ENCODE results near the gene RSRC1.
A peak's percentile ranks its signal among the peaks of the same experiment; 100 is the strongest.
"Not testable (repeated sequence)": the region's sequence is repeated elsewhere in the genome, so short reads cannot be mapped to it uniquely, and the experiment has no call there.

RSRC1 gene

DNA sequence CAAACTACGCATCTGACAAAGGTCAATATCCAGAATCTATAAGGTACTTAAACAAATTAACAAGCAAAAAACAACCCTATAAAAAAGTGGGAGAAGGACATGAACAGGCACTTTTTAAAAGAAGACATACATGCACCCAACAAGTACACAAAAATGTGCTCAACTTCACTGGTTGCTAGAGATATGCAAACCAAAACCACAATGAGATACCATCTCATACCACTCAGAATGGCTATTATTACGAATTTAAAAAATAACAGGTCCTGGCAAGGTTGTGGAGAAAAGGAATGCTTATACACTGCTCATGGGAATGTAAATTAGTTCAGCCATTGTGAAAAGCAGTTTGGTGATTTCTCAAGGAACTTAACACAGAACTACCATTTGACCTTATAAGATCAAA lies 285.5 kb downstream of the RSRC1 start:
- no peak for DNase-seq
- H3K27me3 Mint-ChIP-seq: no peaks in the 10 kb centered on the region
- H3K27ac Mint-ChIP-seq: no peak overlapping the region

DNA sequence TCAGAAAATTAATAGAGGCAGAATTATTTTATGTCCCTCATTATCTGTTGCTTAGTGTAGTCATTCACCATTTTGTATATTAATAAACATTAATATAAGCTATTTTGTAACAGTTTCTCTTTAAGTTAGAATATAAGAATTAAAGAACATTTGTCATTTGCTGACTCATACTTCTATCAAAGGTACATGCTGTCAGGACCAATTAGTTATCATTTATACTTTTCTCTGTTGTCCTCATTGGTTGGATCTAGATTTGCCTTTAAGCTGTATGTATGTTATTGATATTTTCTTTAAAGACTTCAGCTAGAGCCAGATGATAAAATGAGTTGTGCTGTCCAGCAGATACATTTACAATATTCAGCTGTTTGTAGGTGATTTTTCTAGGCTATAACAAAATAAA lies 292.7 kb downstream of the RSRC1 start:
- ATAC-seq (replicated peaks): no peak
- peak overlapping the region in 1 of 2 donors; percentile 61 for H3K27ac Mint-ChIP-seq
- no peaks in the 10 kb centered on the region for H3K9me3 Mint-ChIP-seq

More for the DNA sequence above, 285.5 kb downstream of the RSRC1 start:
- ATAC-seq (replicated peaks): no peak
- no peaks in the 10 kb centered on the region for H3K36me3 Mint-ChIP-seq (ENCODE audit: insufficient read depth)
- H3K4me3 Mint-ChIP-seq: no peak overlapping the region
- peaks cover 12 to 26% of the 10 kb centered on the region in 2 donors for H3K9me3 Mint-ChIP-seq
- no peaks in the 10 kb centered on the region for H3K4me1 Mint-ChIP-seq (ENCODE audit: low read depth in 2 of 2)

GRCh38 chr3:158403013-158403412 lies 293.1 kb downstream of the RSRC1 start:
- no peaks in the 10 kb centered on the region for H3K27me3 Mint-ChIP-seq
- H3K4me1 Mint-ChIP-seq (ENCODE audit: low read depth in 2 of 2): no peaks in the 10 kb centered on the region
- DNase-seq (no peak), ATAC-seq (replicated peaks) (no peak)
- H3K9me3 Mint-ChIP-seq: no peaks in the 10 kb centered on the region
- H3K36me3 Mint-ChIP-seq (ENCODE audit: insufficient read depth): no peaks in the 10 kb centered on the region
- H3K27ac Mint-ChIP-seq: no peak overlapping the region
- H3K4me3 Mint-ChIP-seq: no peak overlapping the region

More for the DNA sequence above, 292.7 kb downstream of the RSRC1 start:
- Mint-ChIP-seq H3K27me3 (no peaks in the 10 kb centered on the region), H3K4me3 (no peak overlapping the region), H3K36me3 (ENCODE audit: insufficient read depth) (no peaks in the 10 kb centered on the region), H3K4me1 (ENCODE audit: low read depth in 2 of 2) (no peaks in the 10 kb centered on the region)
- no peak for DNase-seq

DNA sequence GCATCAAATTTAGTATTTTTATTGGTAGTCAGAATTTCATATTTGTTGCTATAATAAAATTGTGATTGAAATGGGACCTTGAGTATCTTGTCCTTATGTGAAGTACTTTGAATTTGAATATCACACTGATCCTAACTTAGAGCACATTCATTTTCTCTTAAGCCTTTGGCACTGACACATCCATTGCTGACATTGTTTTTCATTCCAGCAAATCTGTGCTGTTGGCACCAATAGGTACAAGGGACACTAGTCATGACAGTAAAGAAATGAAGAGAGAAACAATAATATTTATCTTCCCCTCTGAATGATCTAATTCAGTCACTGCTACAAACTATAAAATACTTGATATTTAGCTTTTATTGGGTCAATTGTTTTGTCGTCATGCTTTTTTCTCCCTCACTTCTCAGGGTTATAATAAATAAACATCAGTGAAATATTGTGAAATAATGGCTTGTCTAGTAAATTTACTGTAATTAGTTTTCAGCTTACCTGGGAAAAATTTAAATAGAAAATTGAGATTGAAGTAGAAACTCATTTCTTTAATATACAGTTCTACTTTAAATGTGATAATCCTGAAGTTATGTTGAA lies 294.3 kb downstream of the RSRC1 start:
- no peak for DNase-seq
- Mint-ChIP-seq H3K9me3 (no peaks in the 10 kb centered on the region), H3K27me3 (no peaks in the 10 kb centered on the region), H3K4me1 (ENCODE audit: low read depth in 2 of 2) (no peaks in the 10 kb centered on the region), H3K36me3 (ENCODE audit: insufficient read depth) (no peaks in the 10 kb centered on the region), H3K4me3 (no peak overlapping the region), H3K27ac (no peak overlapping the region)
- no peak for ATAC-seq (replicated peaks)

DNA sequence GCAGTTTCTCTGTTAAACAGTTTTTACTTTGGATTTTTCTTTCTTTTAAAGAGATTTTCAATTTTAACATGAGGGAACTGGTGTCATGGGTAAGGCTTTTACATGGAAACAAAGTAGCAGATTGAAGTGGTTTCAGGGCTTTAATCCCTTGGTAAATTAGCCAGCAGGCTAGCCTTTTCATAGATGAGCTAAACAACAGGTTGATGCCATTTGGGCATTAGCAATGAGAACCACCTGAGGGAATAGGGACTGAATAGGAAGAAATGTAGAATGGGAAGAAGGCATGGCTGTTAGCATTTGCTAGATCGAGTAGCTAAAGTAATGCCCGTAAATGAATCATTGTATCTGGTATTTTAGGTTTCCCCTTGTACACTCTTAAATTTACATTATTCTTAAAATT lies 295.6 kb downstream of the RSRC1 start:
- no peaks in the 10 kb centered on the region for H3K4me1 Mint-ChIP-seq (ENCODE audit: low read depth in 2 of 2)
- no peak overlapping the region for H3K27ac Mint-ChIP-seq
- DNase-seq: no peak
- H3K4me3 Mint-ChIP-seq: no peak overlapping the region
- no peak for ATAC-seq (replicated peaks)
- no peaks in the 10 kb centered on the region for H3K27me3 Mint-ChIP-seq
- H3K36me3 Mint-ChIP-seq (ENCODE audit: insufficient read depth): no peaks in the 10 kb centered on the region
- no peaks in the 10 kb centered on the region for H3K9me3 Mint-ChIP-seq

- H3K9me3 Mint-ChIP-seq: no peaks in the 10 kb centered on the region
- H3K36me3 Mint-ChIP-seq (ENCODE audit: insufficient read depth): no peaks in the 10 kb centered on the region
- no peak overlapping the region for H3K27ac Mint-ChIP-seq
- DNase-seq: no peak
- no peaks in the 10 kb centered on the region for H3K4me1 Mint-ChIP-seq (ENCODE audit: low read depth in 2 of 2)
- no peak overlapping the region for H3K4me3 Mint-ChIP-seq
- ATAC-seq (replicated peaks): no peak
- H3K27me3 Mint-ChIP-seq: no peaks in the 10 kb centered on the region
Measured at GRCh38 chr3:158407844-158408517, 298.1 kb downstream of the RSRC1 start.

GRCh38 chr3:158408518-158408897 lies 298.6 kb downstream of the RSRC1 start:
- DNase-seq; H3K36me3 Mint-ChIP-seq (ENCODE audit: insufficient read depth); ATAC-seq (replicated peaks); H3K27me3 Mint-ChIP-seq; H3K27ac Mint-ChIP-seq; H3K4me1 Mint-ChIP-seq (ENCODE audit: low read depth in 2 of 2); H3K4me3 Mint-ChIP-seq; H3K9me3 Mint-ChIP-seq: not testable (repeated sequence)

- H3K36me3 Mint-ChIP-seq (ENCODE audit: insufficient read depth): no peaks in the 10 kb centered on the region
- H3K27me3 Mint-ChIP-seq: no peaks in the 10 kb centered on the region
- H3K4me3 Mint-ChIP-seq: no peak overlapping the region
- DNase-seq (no peak), ATAC-seq (replicated peaks) (no peak)
- H3K27ac Mint-ChIP-seq: no peak overlapping the region
- peaks cover 0 to 3% of the 10 kb centered on the region in 2 donors for H3K4me1 Mint-ChIP-seq (ENCODE audit: low read depth in 2 of 2)
- H3K9me3 Mint-ChIP-seq: no peaks in the 10 kb centered on the region
Measured at GRCh38 chr3:158418035-158418434, 308.1 kb downstream of the RSRC1 start.

GRCh38 chr3:158419820-158420653 lies 310.1 kb downstream of the RSRC1 start:
- no peaks in the 10 kb centered on the region for H3K36me3 Mint-ChIP-seq (ENCODE audit: insufficient read depth)
- H3K4me1 Mint-ChIP-seq (ENCODE audit: low read depth in 2 of 2): peaks cover under 1 to 3% of the 10 kb centered on the region in 2 donors
- no peaks in the 10 kb centered on the region for H3K27me3 Mint-ChIP-seq
- no peaks in the 10 kb centered on the region for H3K9me3 Mint-ChIP-seq
- ATAC-seq (replicated peaks) (no peak), DNase-seq (no peak)
- H3K4me3 Mint-ChIP-seq: no peak overlapping the region
- no peak overlapping the region for H3K27ac Mint-ChIP-seq

- H3K9me3 Mint-ChIP-seq: no peaks in the 10 kb centered on the region
- peaks cover 3 to 4% of the 10 kb centered on the region in 2 donors for H3K4me1 Mint-ChIP-seq (ENCODE audit: low read depth in 2 of 2)
- DNase-seq (no peak), ATAC-seq (replicated peaks) (no peak)
- no peak overlapping the region for H3K4me3 Mint-ChIP-seq
- no peaks in the 10 kb centered on the region for H3K27me3 Mint-ChIP-seq
- H3K36me3 Mint-ChIP-seq (ENCODE audit: insufficient read depth): no peaks in the 10 kb centered on the region
- H3K27ac Mint-ChIP-seq: no peak overlapping the region
Measured at GRCh38 chr3:158420654-158421396, 310.9 kb downstream of the RSRC1 start.

GRCh38 chr3:158430448-158430847 lies 320.6 kb downstream of the RSRC1 start:
- no peak for DNase-seq
- no peak overlapping the region for H3K4me3 Mint-ChIP-seq
- no peak overlapping the region for H3K27ac Mint-ChIP-seq
- H3K36me3 Mint-ChIP-seq (ENCODE audit: insufficient read depth): no peaks in the 10 kb centered on the region
- H3K9me3 Mint-ChIP-seq: no peaks in the 10 kb centered on the region
- H3K27me3 Mint-ChIP-seq: no peaks in the 10 kb centered on the region
- no peaks in the 10 kb centered on the region for H3K4me1 Mint-ChIP-seq (ENCODE audit: low read depth in 2 of 2)
- no peak for ATAC-seq (replicated peaks)

DNA sequence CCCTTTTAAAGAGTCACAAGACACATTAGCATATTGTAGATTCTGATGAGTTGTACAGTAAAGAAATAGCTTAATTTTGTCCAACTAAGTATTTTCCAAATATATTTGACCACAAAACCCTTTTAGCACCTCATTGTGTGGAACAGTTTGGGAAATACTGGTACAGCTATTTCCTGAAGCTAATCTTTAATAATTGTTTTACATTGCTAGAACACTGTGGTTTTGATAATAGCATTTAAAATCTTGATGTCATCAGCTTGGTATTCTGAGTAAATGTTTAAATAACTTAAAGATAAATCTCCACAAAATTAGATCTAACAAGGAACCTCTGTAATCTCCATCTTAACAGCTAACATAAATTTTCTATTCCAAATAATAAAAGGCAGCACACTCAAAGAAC lies 321.1 kb downstream of the RSRC1 start:
- no peaks in the 10 kb centered on the region for H3K9me3 Mint-ChIP-seq
- H3K36me3 Mint-ChIP-seq (ENCODE audit: insufficient read depth): no peaks in the 10 kb centered on the region
- no peaks in the 10 kb centered on the region for H3K4me1 Mint-ChIP-seq (ENCODE audit: low read depth in 2 of 2)
- no peak for DNase-seq
- no peak overlapping the region for H3K27ac Mint-ChIP-seq
- no peak overlapping the region for H3K4me3 Mint-ChIP-seq
- H3K27me3 Mint-ChIP-seq: no peaks in the 10 kb centered on the region
- ATAC-seq (replicated peaks): no peak

DNA sequence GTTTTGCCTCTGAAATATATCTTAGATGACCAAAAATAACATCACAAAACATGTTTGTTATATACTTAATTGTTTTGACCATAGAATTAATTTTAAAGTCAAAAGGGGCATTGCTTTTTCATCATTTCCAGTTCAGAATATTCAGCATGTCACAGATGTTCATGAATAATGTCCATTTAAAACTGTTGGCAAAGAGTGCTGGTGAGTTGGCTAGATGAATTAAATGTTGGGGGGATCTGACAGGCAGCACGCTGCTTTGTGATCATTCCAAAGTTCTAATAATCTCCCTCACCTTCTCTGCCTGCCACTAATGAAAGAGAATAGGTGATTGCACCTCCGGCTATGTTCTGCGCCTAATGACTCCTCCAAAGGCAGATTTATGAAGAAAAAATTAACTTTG lies 321.9 kb downstream of the RSRC1 start:
- H3K9me3 Mint-ChIP-seq: no peaks in the 10 kb centered on the region
- DNase-seq (no peak), ATAC-seq (replicated peaks) (no peak)
- no peaks in the 10 kb centered on the region for H3K27me3 Mint-ChIP-seq
- H3K4me1 Mint-ChIP-seq (ENCODE audit: low read depth in 2 of 2): no peaks in the 10 kb centered on the region
- H3K27ac Mint-ChIP-seq: no peak overlapping the region
- no peaks in the 10 kb centered on the region for H3K36me3 Mint-ChIP-seq (ENCODE audit: insufficient read depth)
- H3K4me3 Mint-ChIP-seq: no peak overlapping the region

Data from effector memory CD8-positive, alpha-beta T cell (primary cell).